ENCODE measurements around the gene OR8G1.
"Not testable (repeated sequence)": the region's sequence is repeated elsewhere in the genome, so short reads cannot be mapped to it uniquely, and the experiment has no call there.

OR8G1 gene

DNA sequence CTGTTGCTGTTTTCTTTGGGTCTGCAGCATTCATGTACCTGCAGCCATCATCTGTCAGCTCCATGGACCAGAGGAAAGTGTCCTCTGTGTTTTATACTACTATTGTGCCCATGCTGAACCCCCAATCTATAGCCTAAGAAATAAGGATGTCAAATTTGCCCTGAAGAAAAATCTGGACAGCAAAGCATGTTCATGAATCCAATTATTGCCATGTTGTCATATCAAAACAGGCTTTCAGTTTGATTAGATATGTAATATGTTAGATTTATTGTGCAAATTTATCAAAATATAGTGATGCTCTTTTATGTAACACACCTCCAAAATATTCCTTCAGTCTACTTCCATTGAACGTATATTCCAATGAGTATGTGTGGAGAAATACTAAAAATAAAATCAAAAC lies 15.4 kb upstream of the OR8G1 start:
- TF ChIP-seq, protein P1, sequence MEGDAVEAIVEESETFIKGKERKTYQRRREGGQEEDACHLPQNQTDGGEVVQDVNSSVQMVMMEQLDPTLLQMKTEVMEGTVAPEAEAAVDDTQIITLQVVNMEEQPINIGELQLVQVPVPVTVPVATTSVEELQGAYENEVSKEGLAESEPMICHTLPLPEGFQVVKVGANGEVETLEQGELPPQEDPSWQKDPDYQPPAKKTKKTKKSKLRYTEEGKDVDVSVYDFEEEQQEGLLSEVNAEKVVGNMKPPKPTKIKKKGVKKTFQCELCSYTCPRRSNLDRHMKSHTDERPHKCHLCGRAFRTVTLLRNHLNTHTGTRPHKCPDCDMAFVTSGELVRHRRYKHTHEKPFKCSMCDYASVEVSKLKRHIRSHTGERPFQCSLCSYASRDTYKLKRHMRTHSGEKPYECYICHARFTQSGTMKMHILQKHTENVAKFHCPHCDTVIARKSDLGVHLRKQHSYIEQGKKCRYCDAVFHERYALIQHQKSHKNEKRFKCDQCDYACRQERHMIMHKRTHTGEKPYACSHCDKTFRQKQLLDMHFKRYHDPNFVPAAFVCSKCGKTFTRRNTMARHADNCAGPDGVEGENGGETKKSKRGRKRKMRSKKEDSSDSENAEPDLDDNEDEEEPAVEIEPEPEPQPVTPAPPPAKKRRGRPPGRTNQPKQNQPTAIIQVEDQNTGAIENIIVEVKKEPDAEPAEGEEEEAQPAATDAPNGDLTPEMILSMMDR (IDR thresholded peaks at IDR 0.05; ENCODE audit: low read depth, low read length, missing control alignments): no peak
- Histone ChIP-seq H3K36me3 (replicated peaks) (no peaks in the 10 kb centered on the region), H3K4me3 (ENCODE audit: low read depth, low read length) (no peak overlapping the region), H3K27me3 (replicated peaks) (no peaks in the 10 kb centered on the region), H3K27ac (no peak overlapping the region)
- in situ Hi-C loops (cut with HindIII; ENCODE audit: low pct_ligation_motif_present, low sequenced_read_pairs): no loop called here
- DNase-seq: no peak

DNA sequence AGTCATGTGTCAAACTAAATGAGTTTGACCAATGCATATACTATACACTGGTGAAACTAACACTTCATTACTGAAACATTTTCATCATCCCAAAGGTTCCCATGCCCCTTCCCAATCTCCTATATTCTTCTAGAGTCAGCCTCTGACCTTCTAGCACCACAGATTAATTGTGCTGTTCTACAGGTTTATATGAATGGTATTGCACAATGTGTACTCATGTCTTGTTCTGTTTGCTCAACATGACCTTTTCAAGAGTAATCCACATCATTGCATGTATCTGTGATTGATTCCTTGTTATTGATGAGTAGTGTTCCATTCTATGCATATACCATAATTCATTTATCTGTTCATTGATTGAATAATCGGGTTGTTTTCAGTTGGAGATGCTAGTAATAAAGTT lies 7.5 kb upstream of the OR8G1 start:
- H3K27me3 ChIP-seq (replicated peaks): no peaks in the 10 kb centered on the region
- TF ChIP-seq, protein P1 (IDR thresholded peaks at IDR 0.05; ENCODE audit: low read depth, low read length, missing control alignments): no peak
- in situ Hi-C loops (cut with HindIII; ENCODE audit: low pct_ligation_motif_present, low sequenced_read_pairs): no loop called here

DNA sequence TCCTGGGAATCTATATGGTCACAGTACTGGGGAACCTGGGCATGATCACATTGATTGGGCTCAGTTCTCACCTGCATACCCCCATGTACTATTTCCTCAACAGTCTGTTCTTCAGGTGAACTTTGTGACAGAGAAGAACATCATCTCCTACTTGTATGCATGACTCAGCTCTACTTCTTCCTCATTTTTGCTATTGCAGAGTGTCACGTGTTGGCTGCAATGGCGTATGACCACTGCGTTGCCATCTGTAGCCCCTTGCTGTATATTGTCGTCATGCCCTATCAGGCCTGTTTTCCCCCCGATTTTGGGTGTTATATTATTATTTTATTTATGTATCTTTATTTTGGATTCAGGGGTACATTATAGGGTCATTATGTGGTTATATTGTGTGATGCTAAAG lies 2.4 kb upstream of the OR8G1 start:
- TF ChIP-seq, protein P1 (IDR thresholded peaks at IDR 0.05; ENCODE audit: low read depth, low read length, missing control alignments): no peak
- no peak overlapping the region for H3K27ac ChIP-seq
- H3K4me3 ChIP-seq (ENCODE audit: low read depth, low read length): no peak overlapping the region
- no peaks in the 10 kb centered on the region for H3K36me3 ChIP-seq (replicated peaks)
- no peaks in the 10 kb centered on the region for H3K27me3 ChIP-seq (replicated peaks)
- in situ Hi-C loops (cut with HindIII; ENCODE audit: low pct_ligation_motif_present, low sequenced_read_pairs): no loop called here
- DNase-seq: no peak

More for the DNA sequence above, 7.5 kb upstream of the OR8G1 start:
- Histone ChIP-seq H3K36me3 (replicated peaks) (no peaks in the 10 kb centered on the region), H3K4me3 (ENCODE audit: low read depth, low read length) (no peak overlapping the region), H3K27ac (no peak overlapping the region)
- DNase-seq: no peak

DNA sequence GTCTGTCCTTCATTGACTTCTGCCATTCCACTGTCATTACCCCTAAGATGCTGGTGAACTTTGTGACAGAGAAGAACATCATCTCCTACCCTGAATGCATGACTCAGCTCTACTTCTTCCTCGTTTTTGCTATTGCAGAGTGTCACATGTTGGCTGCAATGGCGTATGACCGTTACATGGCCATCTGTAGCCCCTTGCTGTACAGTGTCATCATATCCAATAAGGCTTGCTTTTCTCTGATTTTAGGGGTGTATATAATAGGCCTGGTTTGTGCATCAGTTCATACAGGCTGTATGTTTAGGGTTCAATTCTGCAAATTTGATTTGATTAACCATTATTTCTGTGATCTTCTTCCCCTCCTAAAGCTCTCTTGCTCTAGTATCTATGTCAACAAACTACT lies 9.0 kb downstream of the OR8G1 start:
- H3K27ac ChIP-seq; H3K36me3 ChIP-seq (replicated peaks); DNase-seq; in situ Hi-C loops (cut with HindIII; ENCODE audit: low pct_ligation_motif_present, low sequenced_read_pairs); H3K4me3 ChIP-seq (ENCODE audit: low read depth, low read length); H3K27me3 ChIP-seq (replicated peaks): not testable (repeated sequence)

DNA sequence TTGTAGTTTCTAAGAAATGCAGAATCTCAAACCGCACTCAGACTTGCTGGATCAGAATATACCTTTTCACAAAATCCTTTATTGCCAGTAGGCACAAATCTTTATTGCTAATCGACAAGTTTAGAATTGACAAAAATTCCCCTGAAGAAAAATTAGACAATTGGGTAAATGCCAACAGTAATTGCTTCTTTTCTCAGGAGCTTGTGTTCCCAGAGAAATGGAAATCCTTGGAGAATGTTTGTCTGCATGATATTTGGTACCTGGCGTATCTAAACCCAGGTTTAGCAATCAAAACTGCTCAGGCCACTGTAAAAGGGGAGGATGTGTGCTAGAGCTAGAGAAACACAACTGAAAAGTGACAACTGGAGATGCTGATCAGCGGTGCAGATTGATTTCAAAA lies 15.2 kb downstream of the OR8G1 start, which contains the start of gene OR8G5:
TSS of gene OR8G5 (plus strand) at position 301 of the 400 bp plus-strand sequence. CDS start 8,556 bp downstream, outside the sequence.
- no peak for DNase-seq
- TF ChIP-seq, protein P1 (IDR thresholded peaks at IDR 0.05; ENCODE audit: low read depth, low read length, missing control alignments): no peak
- no peak within 1 kb of the TSS for H3K4me3 ChIP-seq (ENCODE audit: low read depth, low read length)
- no peaks in the 10 kb centered on the region for H3K36me3 ChIP-seq (replicated peaks)
- no peak within 1 kb of the TSS for H3K27ac ChIP-seq
- in situ Hi-C loops (cut with HindIII; ENCODE audit: low pct_ligation_motif_present, low sequenced_read_pairs): no loop called here
- H3K27me3 ChIP-seq (replicated peaks): no peaks in the 10 kb centered on the region

DNA sequence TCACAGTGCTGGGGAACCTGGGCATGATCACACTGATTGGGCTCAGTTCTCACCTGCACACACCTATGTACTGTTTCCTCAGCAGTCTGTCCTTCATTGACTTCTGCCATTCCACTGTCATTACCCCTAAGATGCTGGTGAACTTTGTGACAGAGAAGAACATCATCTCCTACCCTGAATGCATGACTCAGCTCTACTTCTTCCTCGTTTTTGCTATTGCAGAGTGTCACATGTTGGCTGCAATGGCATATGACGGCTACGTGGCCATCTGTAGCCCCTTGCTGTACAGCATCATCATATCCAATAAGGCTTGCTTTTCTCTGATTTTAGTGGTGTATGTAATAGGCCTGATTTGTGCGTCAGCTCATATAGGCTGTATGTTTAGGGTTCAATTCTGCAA lies 24.1 kb downstream of the OR8G1 start:
- H3K4me3 ChIP-seq (ENCODE audit: low read depth, low read length); H3K36me3 ChIP-seq (replicated peaks); H3K27ac ChIP-seq; in situ Hi-C loops (cut with HindIII; ENCODE audit: low pct_ligation_motif_present, low sequenced_read_pairs); H3K27me3 ChIP-seq (replicated peaks); DNase-seq: not testable (repeated sequence)

DNA sequence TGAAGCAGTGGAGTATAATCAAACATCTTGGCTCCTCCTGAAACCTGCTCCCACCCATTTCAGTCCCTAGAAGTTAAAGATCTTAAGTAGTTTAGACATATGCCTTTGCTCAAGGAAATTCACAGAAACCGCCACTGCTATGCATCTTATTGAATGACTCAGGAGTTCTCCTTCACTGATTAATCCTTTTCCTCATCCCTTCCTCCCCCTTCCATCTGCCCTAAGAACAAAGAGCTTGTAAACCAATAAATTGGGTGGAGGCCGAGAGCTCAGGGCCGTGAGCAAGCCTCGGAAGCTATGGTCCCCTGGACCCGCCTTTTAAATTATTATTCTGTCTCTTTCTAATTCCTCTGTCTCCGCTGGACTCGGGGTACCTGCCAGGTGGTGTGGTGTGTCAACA lies 30.0 kb downstream of the OR8G1 start:
- H3K36me3 ChIP-seq (replicated peaks); H3K4me3 ChIP-seq (ENCODE audit: low read depth, low read length); in situ Hi-C loops (cut with HindIII; ENCODE audit: low pct_ligation_motif_present, low sequenced_read_pairs); H3K27me3 ChIP-seq (replicated peaks); DNase-seq; H3K27ac ChIP-seq: not testable (repeated sequence)
